ENCODE measurements around the gene PBX1.

- TF ChIP-seq CTCF (IDR thresholded peaks at IDR 0.05) = no peak
- TF ChIP-seq POLR2A (IDR thresholded peaks at IDR 0.05) = no peak
- no peak for TF ChIP-seq POLR2AphosphoS5 (IDR thresholded peaks at IDR 0.05)
These were observed 77.1 kb downstream of the PBX1 start for GRCh38 chr1:164635803-164636731.

Data from breast epithelium (tissue), 3 donors.